ENCODE data around the gene UBC. TPM values are rescaled to one million over a fixed set of nuclear protein-coding genes. Genes with fewer than 3 reads are reported as not detected.
"Not testable (repeated sequence)": the region's sequence is repeated elsewhere in the genome, so short reads cannot be mapped to it uniquely, and the experiment has no call there.

UBC gene
- total RNA-seq, 3 donors from 2014 or later = 1,552 to 1,797 (median 1,598) TPM

DNA sequence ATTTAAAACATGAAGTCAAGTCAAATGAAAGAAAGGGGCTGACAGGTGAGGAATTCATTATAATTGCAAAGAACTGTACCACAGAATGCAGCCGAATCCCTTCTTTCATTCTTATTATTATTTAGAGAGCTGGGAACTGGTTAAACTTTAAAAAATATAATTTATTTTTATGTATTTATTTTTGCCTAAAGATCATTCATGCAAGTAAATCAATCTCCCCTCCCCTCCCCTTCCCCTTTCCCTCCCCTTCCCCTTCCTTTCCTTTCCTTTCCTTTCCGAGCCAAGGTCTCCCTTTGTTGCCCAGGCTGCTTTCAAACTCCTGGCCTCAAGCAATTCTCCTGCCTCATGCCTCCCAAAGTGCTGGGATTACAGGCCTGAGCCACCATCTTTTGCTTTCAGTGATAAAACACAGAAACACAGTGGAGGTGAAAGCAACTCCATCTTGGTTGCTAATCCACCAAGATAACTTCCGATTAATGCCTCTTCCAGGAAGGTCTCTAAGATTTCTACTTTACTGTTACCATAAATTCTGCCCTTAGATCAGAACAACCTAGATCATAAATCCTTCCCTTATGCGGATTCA, 6.0 kb upstream of the UBC start:
- no peak for TF ChIP-seq POLR2A (IDR thresholded peaks at IDR 0.05)
- TF ChIP-seq CTCF (IDR thresholded peaks at IDR 0.05) = no peak
- TF ChIP-seq POLR2AphosphoS5 (IDR thresholded peaks at IDR 0.05) = no peak
- peak overlapping the region; percentile 73 to 98 for H3K27ac ChIP-seq
- no peaks in the 10 kb centered on the region for H3K9me3 ChIP-seq
- no peak overlapping the region for H3K4me3 ChIP-seq
- intact Hi-C loops (cut with DNase I; ENCODE audit: low total_unique reads) = no loop called here
- no peak for DNase-seq (ENCODE audit: low spot score in 2 of 2)
- H3K36me3 ChIP-seq = no peaks in the 10 kb centered on the region
- peaks cover 5 to 9% of the 10 kb centered on the region in 2 donors for H3K4me1 ChIP-seq
- H3K27me3 ChIP-seq = no peaks in the 10 kb centered on the region

- H3K36me3 ChIP-seq = no peaks in the 10 kb centered on the region
- peak overlapping the region in 1 of 3 donors; percentile 24 for H3K4me3 ChIP-seq
- H3K4me1 ChIP-seq = peaks cover 6 to 9% of the 10 kb centered on the region in 2 donors
- H3K9me3 ChIP-seq = no peaks in the 10 kb centered on the region
- peak overlapping the region; percentile 87 to 98 for H3K27ac ChIP-seq
- TF ChIP-seq POLR2AphosphoS5 (IDR thresholded peaks at IDR 0.05) (no peak), POLR2A (IDR thresholded peaks at IDR 0.05) (no peak), CTCF (IDR thresholded peaks at IDR 0.05) (no peak)
- intact Hi-C loops (cut with DNase I; ENCODE audit: low total_unique reads) = no loop called here
- DNase-seq (ENCODE audit: low spot score in 2 of 2) = no peak
- H3K27me3 ChIP-seq = no peaks in the 10 kb centered on the region
Observed at GRCh38 chr12:124919521-124920352, 5.3 kb upstream of the UBC start.

- H3K9me3 ChIP-seq; H3K27me3 ChIP-seq; H3K36me3 ChIP-seq; H3K4me1 ChIP-seq; intact Hi-C loops (cut with DNase I; ENCODE audit: low total_unique reads); DNase-seq (ENCODE audit: low spot score in 2 of 2): not testable (repeated sequence)
- Histone ChIP-seq H3K4me3 (peak overlapping the region in 2 of 3 donors; percentile 40 to 98), H3K27ac (peak overlapping the region; percentile 98)
Observed at GRCh38 chr12:124918622-124918988, 4.2 kb upstream of the UBC start.

DNA sequence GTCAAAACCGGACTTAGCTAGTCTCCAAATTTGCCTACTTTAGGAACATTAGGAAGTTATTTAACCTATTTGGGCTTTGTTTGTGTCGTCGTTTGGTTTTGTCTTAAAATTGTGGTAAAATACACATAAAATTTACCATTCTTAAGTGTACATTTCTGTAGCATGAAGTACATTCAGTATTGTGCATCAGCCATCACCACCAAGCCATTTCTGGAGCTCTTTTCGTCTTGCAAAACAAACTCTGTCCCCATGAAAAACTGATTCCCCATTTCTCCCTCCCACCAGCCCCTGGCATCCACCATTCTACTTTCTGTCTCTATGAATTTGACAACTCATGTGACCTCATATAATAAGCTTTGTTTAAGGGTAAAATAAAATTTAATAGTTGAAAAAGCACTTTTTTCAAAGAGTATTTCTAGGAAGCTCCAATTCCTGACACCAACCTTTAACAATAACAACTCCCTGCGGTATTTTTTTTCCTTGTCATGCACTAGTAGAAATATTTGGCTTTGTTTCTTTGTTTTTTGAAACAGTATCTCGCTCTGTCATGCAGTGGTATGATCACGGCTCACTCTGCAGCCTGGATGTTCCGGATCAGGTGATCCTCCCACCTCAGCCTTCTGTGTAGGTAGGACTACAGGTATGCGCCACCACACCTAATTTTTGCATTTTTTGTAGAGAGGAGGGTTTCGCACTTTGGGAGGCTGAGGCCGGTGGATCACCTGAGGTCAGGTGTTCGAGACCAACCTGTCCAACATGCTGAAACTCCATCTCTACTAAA, 3.6 kb upstream of the UBC start:
- Histone ChIP-seq H3K27me3 (no peaks in the 10 kb centered on the region), H3K36me3 (no peaks in the 10 kb centered on the region), H3K4me3 (peak overlapping the region; percentile 40 to 98 (median 85)), H3K9me3 (no peaks in the 10 kb centered on the region), H3K4me1 (peaks cover 7 to 9% of the 10 kb centered on the region in 2 donors), H3K27ac (peak overlapping the region; percentile 98)
- intact Hi-C loops (cut with DNase I; ENCODE audit: low total_unique reads) = no loop called here
- TF ChIP-seq CTCF (IDR thresholded peaks at IDR 0.05) (no peak), POLR2AphosphoS5 (IDR thresholded peaks at IDR 0.05) (peak in 1 of 3 donors; percentile 32)
- peak in 1 of 2 donors; percentile 88 for DNase-seq (ENCODE audit: low spot score in 2 of 2)

DNA sequence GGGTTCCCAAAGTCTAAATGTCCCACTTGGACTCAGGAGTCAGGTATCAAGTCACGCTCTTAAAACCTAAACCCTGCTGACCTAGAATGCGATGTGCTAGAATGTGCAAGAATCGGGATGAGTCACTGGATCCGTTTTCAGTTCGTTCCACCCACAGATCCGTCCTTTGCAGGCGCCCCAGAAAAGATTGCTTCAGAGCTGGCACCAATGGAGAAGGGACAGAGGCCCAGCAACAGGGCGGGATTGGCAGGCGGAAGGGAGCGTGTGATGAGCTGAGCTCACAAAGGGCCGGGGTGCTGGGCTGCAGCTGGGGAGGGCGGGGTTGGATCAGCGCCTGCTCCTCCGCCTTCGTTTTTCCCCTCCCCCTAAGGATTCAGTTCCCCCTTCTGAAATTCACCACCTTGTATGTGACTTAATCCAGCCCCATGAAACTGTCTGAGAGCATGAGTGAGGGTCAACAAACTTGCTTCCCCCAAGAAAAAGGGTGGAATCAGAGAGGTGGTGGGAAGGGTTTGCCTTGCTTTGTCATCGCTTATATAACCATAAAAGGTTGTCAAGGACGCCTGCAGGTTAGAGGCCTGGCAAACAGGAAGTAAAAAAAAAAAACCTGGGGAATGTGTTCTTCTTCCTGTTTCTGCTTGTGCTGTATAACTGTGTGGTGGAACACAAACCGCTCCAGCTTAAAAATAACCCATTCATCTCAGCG, 2.8 kb upstream of the UBC start:
- DNase-seq (ENCODE audit: low spot score in 2 of 2) = peak; percentile 96 to 99
- Histone ChIP-seq H3K27me3 (no peaks in the 10 kb centered on the region), H3K27ac (peak overlapping the region; percentile 98), H3K9me3 (no peaks in the 10 kb centered on the region), H3K36me3 (no peaks in the 10 kb centered on the region), H3K4me1 (peaks cover 7 to 9% of the 10 kb centered on the region in 2 donors), H3K4me3 (peak overlapping the region; percentile 40 to 98 (median 85))
- TF ChIP-seq POLR2AphosphoS5 (IDR thresholded peaks at IDR 0.05) (peak; percentile 98 to 99 (median 99)), POLR2A (IDR thresholded peaks at IDR 0.05) (peak; percentile 29), CTCF (IDR thresholded peaks at IDR 0.05) (no peak)
- intact Hi-C loops (cut with DNase I; ENCODE audit: low total_unique reads) = no loop called here

Measured in breast epithelium (tissue), 4 donors.